ENCODE data around the gene TSPO2. TPM values are rescaled to one million over a fixed set of nuclear protein-coding genes. Genes with fewer than 3 reads are reported as not detected.

TSPO2 gene
- polyA plus RNA-seq, 3 donors = not detected

DNA sequence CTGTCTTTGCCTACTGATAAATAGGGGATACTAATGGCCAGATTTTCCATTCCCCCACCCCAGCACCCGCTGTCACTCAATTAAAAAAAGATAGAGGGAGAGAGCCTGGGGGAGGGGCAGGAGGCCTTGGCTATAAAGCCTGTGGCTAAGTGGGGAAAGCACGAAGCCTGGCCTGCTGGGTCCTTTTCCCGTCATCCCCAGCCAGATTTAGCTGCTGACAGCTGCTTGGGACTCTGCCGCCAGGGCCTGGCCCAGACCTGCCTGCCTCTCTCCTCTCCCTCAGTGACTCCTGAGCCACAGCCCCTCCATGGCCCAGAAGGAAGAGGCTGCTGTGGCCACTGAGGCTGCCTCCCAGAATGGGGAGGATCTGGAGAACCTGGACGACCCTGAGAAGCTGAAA is 10.8 kb downstream of the TSPO2 start, which contains the start of gene APOBEC2:
TSS of gene APOBEC2 (plus strand) at position 162 of the 400 bp plus-strand sequence. CDS start at position 308, 146 bp downstream.
- H3K27ac ChIP-seq (ENCODE audit: low read depth in 1 of 2, low read length in 2 of 2) = no peak within 1 kb of the TSS
- H3K36me3 ChIP-seq (replicated peaks in 1 of 2; ENCODE audit: control insufficient read depth in 1 of 2, insufficient read depth in 2 of 2, low read length in 2 of 2) = no peaks in the 10 kb centered on the region
- peaks cover 0 to 4% (median 2%) of the 10 kb centered on the region in 3 donors for H3K27me3 Mint-ChIP-seq (ENCODE audit: low read depth in 3 of 3)
- peaks cover 0 to 2% (median 0%) of the 10 kb centered on the region in 7 donors for H3K9me3 Mint-ChIP-seq
- no peaks in the 10 kb centered on the region for H3K9me3 ChIP-seq (replicated peaks in 1 of 2; ENCODE audit: control insufficient read depth in 1 of 2, insufficient read depth in 1 of 2, low read length in 2 of 2)
- H3K9ac ChIP-seq (ENCODE audit: insufficient read depth, low read length, poor library complexity, severe bottlenecking) = no peak within 1 kb of the TSS
- intact Hi-C loops (cut with micrococcal nuclease) = no loop called here
- H4K20me1 ChIP-seq (ENCODE audit: insufficient read depth, low read length) = no peaks in the 10 kb centered on the region
- H3K4me3 Mint-ChIP-seq = peak within 1 kb of the TSS in 1 of 2 donors; percentile 82
- H3K4me3 ChIP-seq (replicated peaks in 1 of 3; ENCODE audit: low read depth in 2 of 3, low read length in 3 of 3) = no peak within 1 kb of the TSS
- TF ChIP-seq, protein P1, sequence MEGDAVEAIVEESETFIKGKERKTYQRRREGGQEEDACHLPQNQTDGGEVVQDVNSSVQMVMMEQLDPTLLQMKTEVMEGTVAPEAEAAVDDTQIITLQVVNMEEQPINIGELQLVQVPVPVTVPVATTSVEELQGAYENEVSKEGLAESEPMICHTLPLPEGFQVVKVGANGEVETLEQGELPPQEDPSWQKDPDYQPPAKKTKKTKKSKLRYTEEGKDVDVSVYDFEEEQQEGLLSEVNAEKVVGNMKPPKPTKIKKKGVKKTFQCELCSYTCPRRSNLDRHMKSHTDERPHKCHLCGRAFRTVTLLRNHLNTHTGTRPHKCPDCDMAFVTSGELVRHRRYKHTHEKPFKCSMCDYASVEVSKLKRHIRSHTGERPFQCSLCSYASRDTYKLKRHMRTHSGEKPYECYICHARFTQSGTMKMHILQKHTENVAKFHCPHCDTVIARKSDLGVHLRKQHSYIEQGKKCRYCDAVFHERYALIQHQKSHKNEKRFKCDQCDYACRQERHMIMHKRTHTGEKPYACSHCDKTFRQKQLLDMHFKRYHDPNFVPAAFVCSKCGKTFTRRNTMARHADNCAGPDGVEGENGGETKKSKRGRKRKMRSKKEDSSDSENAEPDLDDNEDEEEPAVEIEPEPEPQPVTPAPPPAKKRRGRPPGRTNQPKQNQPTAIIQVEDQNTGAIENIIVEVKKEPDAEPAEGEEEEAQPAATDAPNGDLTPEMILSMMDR (IDR thresholded peaks at IDR 0.05) = no peak
- H3K4me1 Mint-ChIP-seq = peaks cover 16% of the 10 kb centered on the region
- H3K36me3 Mint-ChIP-seq = peaks cover 8 to 10% of the 10 kb centered on the region in 2 donors
- no peak within 1 kb of the TSS for H2AFZ ChIP-seq (ENCODE audit: insufficient read depth, low read depth, low read length, poor library complexity, severe bottlenecking)
- H3K27me3 ChIP-seq (ENCODE audit: control insufficient read depth in 2 of 2, insufficient read depth in 2 of 2, low read length in 2 of 2) = no peaks in the 10 kb centered on the region
- no peak for DNase-seq
- peaks cover 19% of the 10 kb centered on the region in 2 donors for H3K4me1 ChIP-seq (ENCODE audit: control insufficient read depth in 1 of 2, insufficient read depth in 2 of 2, low read length in 2 of 2)
- H3K79me2 ChIP-seq (ENCODE audit: insufficient read depth, low read length) = no peaks in the 10 kb centered on the region
- WGBS (ENCODE audit: insufficient coverage) = 98% methylated on average over 4 of the region's 5 CpGs
- peak within 1 kb of the TSS in 6 of 7 donors; percentile 1 to 90 (median 60) for H3K27ac Mint-ChIP-seq
- peak within 1 kb of the TSS; percentile 31 for H3K4me2 ChIP-seq (replicated peaks; ENCODE audit: extremely low read depth, low read length, poor library complexity, severe bottlenecking)

DNA sequence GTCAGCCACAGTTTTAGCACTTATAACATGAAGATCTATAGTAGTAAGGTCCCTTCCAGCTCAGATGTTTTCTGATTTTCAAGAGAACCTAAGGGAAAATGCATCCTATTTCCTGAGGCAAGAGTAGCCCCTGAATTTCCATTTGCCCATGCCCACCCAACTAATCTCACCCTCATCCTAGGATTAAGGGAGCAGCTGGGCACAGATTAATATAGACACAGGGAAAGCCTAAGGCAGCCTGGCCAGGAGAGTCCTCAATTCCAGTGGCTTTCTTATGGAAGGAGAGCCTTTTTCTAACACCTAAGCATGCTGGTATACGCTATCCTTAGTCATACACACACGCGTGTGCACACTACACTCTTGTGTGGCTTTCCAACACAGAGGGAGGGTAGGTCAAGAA is 12.2 kb downstream of the TSPO2 start:
- peaks cover 16% of the 10 kb centered on the region for H3K4me1 Mint-ChIP-seq
- H2AFZ ChIP-seq (ENCODE audit: insufficient read depth, low read depth, low read length, poor library complexity, severe bottlenecking) = no peak overlapping the region
- DNase-seq = no peak
- peaks cover 0 to 2% (median 0%) of the 10 kb centered on the region in 7 donors for H3K9me3 Mint-ChIP-seq
- H3K27me3 ChIP-seq (ENCODE audit: control insufficient read depth in 2 of 2, insufficient read depth in 2 of 2, low read length in 2 of 2) = no peaks in the 10 kb centered on the region
- H3K27me3 Mint-ChIP-seq (ENCODE audit: low read depth in 3 of 3) = peaks cover 0 to 4% (median 1%) of the 10 kb centered on the region in 3 donors
- no peak overlapping the region for H3K9ac ChIP-seq (ENCODE audit: insufficient read depth, low read length, poor library complexity, severe bottlenecking)
- H3K36me3 Mint-ChIP-seq = peaks cover 9 to 14% of the 10 kb centered on the region in 2 donors
- H3K4me1 ChIP-seq (ENCODE audit: control insufficient read depth in 1 of 2, insufficient read depth in 2 of 2, low read length in 2 of 2) = peaks cover 19% of the 10 kb centered on the region in 2 donors
- no peaks in the 10 kb centered on the region for H3K79me2 ChIP-seq (ENCODE audit: insufficient read depth, low read length)
- no peak overlapping the region for H3K27ac ChIP-seq (ENCODE audit: low read depth in 1 of 2, low read length in 2 of 2)
- H3K4me3 Mint-ChIP-seq = no peak overlapping the region
- 100% methylated on average over 2 of the region's 3 CpGs for WGBS (ENCODE audit: insufficient coverage)
- no peak overlapping the region for H3K4me2 ChIP-seq (replicated peaks; ENCODE audit: extremely low read depth, low read length, poor library complexity, severe bottlenecking)
- no peak overlapping the region for H3K27ac Mint-ChIP-seq
- TF ChIP-seq, protein P1 (IDR thresholded peaks at IDR 0.05) = no peak
- H3K4me3 ChIP-seq (replicated peaks in 1 of 3; ENCODE audit: low read depth in 2 of 3, low read length in 3 of 3) = no peak overlapping the region
- no peaks in the 10 kb centered on the region for H3K36me3 ChIP-seq (replicated peaks in 1 of 2; ENCODE audit: control insufficient read depth in 1 of 2, insufficient read depth in 2 of 2, low read length in 2 of 2)
- intact Hi-C loops (cut with micrococcal nuclease) = no loop called here
- no peaks in the 10 kb centered on the region for H4K20me1 ChIP-seq (ENCODE audit: insufficient read depth, low read length)
- no peaks in the 10 kb centered on the region for H3K9me3 ChIP-seq (replicated peaks in 1 of 2; ENCODE audit: control insufficient read depth in 1 of 2, insufficient read depth in 1 of 2, low read length in 2 of 2)
